HepG2 (cell line): ENCODE results near the gene ME2. TPM values are rescaled to one million over a fixed set of nuclear protein-coding genes. Genes with fewer than 3 reads are reported as not detected.

ENCODE experiments used
- ARID2 ChIP-seq: sonication (generic); formaldehyde crosslinking; IDR thresholded peaks from 2 replicates; pipeline ENCODE4 v1.8.1; 2022; ENCODE audit warnings: mild to moderate bottlenecking, missing genetic modification reagents, borderline replicate concordance
- CEBPG ChIP-seq: IDR thresholded peaks from 2 replicates; pipeline ENCODE4 v1.6.1; 2016
- KDM5A ChIP-seq: fragments of 200-600 bp; sonication (generic); IDR thresholded peaks from 2 replicates; pipeline ENCODE4 v1.7.0; 2018; ENCODE audit warnings: antibody characterized with exemption, mild to moderate bottlenecking, low read length, borderline replicate concordance
- PAF1 ChIP-seq: IDR thresholded peaks from 2 replicates; pipeline ENCODE4 v1.6.1; 2016; ENCODE audit warnings: missing genetic modification reagents, missing compliant biosample characterization
- SIN3A ChIP-seq: IDR thresholded peaks from 2 replicates; pipeline ENCODE4 v1.6.1; 2011; ENCODE audit warnings: low read depth, mild to moderate bottlenecking, control low read depth, low read length, borderline replicate concordance
- SRSF9 ChIP-seq: fragments of 200-400 bp; formaldehyde crosslinking; IDR thresholded peaks from 2 replicates; pipeline ENCODE4 v1.6.1; 2018; ENCODE audit warnings: borderline replicate concordance, mild to moderate bottlenecking, low read depth, low read length; ENCODE audit not compliant: insufficient read depth, poor library complexity, severe bottlenecking
- ZBTB1 ChIP-seq: sonication (generic); formaldehyde crosslinking; IDR thresholded peaks from 2 replicates; pipeline ENCODE4 v1.4.0; 2020; ENCODE audit warnings: missing genetic modification reagents, borderline replicate concordance
- ZBTB8A ChIP-seq: sonication (generic); formaldehyde crosslinking; IDR thresholded peaks from 2 replicates; pipeline ENCODE4 v1.4.0; 2020; ENCODE audit warnings: mild to moderate bottlenecking, low read depth, missing genetic modification reagents, borderline replicate concordance
- ZNF232 ChIP-seq: sonication (generic); formaldehyde crosslinking; IDR thresholded peaks from 2 replicates; pipeline ENCODE4 v1.4.0; 2020; ENCODE audit warnings: missing genetic modification reagents, borderline replicate concordance
- ZNF446 ChIP-seq: sonication (generic); formaldehyde crosslinking; IDR thresholded peaks from 2 replicates; pipeline ENCODE4 v1.5.0; 2020; ENCODE audit warnings: mild to moderate bottlenecking, missing genetic modification reagents
- ZNF598 ChIP-seq: sonication (generic); formaldehyde crosslinking; IDR thresholded peaks from 2 replicates; pipeline ENCODE4 v1.5.1; 2020; ENCODE audit warnings: mild to moderate bottlenecking, missing genetic modification reagents, borderline replicate concordance
- ZNF790 ChIP-seq: sonication (generic); formaldehyde crosslinking; IDR thresholded peaks from 2 replicates; pipeline ENCODE4 v1.8.0; 2022; ENCODE audit warnings: missing genetic modification reagents, mild to moderate bottlenecking, borderline replicate concordance
- polyA plus RNA-seq, 8 experiments: library from polyadenylated mRNA; depleted of rRNA in 3 of 8; stranded (reverse) in 7 of 8; unstranded in 1 of 8; fragments of >200 nt; fragmentation: Illumina TruSeq in 4 of 8; extraction: Trizol in 4 of 8; gene quantifications; 2 replicates each; pipeline versions ENCODE4 v1.2.1 to v1.2.3, GENCODE V29; 2011 to 2016; ENCODE audit warnings: low read depth in 4 of 8, missing spikeins in 1 of 8, mixed read lengths in 1 of 8; ENCODE audit not compliant: insufficient read depth in 1 of 8
- total RNA-seq, 5 experiments: library from RNA; depleted of rRNA; stranded (reverse); fragments of >200 nt; fragmentation: Illumina TruSeq; extraction: Trizol; gene quantifications; 2 replicates each; pipeline ENCODE4 v1.2.3, GENCODE V29; 2016; ENCODE audit warnings: low read depth in 1 of 5
- TF ChIP-seq, protein P1 (sequence below): IDR thresholded peaks from 2 replicates; pipeline ENCODE4 v1.6.1; 2016; ENCODE audit warnings: control low read depth
- TF ChIP-seq, protein P2 (sequence below): sonication (generic); formaldehyde crosslinking; IDR thresholded peaks from 2 replicates; pipeline ENCODE4 v1.5.1; 2020; ENCODE audit warnings: mild to moderate bottlenecking, moderate library complexity, missing genetic modification reagents
- TF ChIP-seq, protein P3 (sequence below): sonication (generic); formaldehyde crosslinking; IDR thresholded peaks from 2 replicates; pipeline ENCODE4 v1.8.0; 2022; ENCODE audit warnings: missing genetic modification reagents, mild to moderate bottlenecking, borderline replicate concordance
- TF ChIP-seq, protein P4 (sequence below): sonication (generic); formaldehyde crosslinking; IDR thresholded peaks from 2 replicates; pipeline ENCODE4 v1.8.0; 2022; ENCODE audit warnings: mild to moderate bottlenecking, missing genetic modification reagents
- TF ChIP-seq, protein P5 (sequence below): sonication (generic); formaldehyde crosslinking; IDR thresholded peaks from 2 replicates; pipeline ENCODE4 v1.8.0; 2022; ENCODE audit warnings: missing genetic modification reagents, mild to moderate bottlenecking, moderate library complexity, borderline replicate concordance
- TF ChIP-seq, protein P6 (sequence below): sonication (generic); formaldehyde crosslinking; conservative IDR thresholded peaks from 2 replicates; pipeline ENCODE4 v1.4.0; 2020; ENCODE audit warnings: missing genetic modification reagents

The ME2 gene
- total and polyA plus RNA-seq, 2 of the 13 experiments (the other 11 are each of a cell fraction or from before 2014, with no cell fraction given), result 17.3 to 20.6 TPM

DNA sequence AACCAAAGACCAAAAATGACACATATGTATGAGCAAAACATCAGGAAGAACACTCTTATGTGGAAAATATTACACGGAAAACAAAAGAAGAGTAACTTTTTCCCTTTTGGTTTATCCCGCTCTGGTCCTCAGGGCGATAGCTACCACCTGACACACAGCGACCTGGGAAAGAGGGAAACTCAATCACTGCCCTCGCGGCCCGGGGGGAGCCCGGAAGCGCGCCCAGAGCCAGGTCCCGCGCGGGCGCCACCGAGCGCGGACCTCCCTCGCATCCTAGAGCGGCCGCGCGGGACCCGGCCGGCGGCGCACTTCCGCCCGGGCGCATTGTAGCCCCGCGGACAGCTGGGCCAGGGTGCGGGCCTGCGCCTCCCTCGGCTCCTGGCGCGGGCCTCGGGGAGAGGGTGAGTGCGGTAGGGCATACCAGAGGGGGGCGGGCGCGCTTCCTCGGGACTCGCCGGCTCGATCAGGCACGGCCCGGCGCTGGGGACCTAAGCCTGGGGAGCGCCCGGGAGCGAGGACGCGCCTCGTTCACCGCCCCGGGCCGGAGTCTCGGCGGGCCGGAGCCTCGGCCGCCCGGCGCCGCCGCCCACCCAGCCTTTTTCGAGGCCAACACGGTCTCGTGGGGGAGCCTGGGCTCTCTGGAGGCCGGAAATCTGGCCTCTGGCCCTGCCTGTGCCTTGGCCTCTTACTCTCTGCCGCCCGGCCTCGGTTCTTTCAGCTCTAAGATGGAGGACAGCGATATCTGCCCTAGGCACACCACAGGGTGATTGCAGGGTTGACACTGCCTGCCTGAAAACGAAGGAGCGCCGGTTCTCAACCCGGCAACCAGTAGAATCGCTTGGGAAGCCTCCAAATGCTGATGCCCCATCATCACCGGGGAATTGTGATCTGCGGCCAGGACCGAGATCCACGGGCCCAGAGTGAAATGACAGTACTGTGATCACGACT is 89.1 kb downstream of the ME2 start, which contains the start of gene ELAC1 (continued):
- no peak; the same call in 1 of the 2 replicates for TF ChIP-seq ZBTB1 (CRISPR knock-in tag)
- TF ChIP-seq, protein P1, sequence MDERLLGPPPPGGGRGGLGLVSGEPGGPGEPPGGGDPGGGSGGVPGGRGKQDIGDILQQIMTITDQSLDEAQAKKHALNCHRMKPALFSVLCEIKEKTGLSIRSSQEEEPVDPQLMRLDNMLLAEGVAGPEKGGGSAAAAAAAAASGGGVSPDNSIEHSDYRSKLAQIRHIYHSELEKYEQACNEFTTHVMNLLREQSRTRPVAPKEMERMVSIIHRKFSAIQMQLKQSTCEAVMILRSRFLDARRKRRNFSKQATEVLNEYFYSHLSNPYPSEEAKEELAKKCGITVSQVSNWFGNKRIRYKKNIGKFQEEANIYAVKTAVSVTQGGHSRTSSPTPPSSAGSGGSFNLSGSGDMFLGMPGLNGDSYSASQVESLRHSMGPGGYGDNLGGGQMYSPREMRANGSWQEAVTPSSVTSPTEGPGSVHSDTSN (CRISPR knock-in tag), result no peak
- 0 out of 2 replicates have a peak, but pooled peaks have one; percentile 87 for TF ChIP-seq ARID2 (CRISPR knock-in tag)
- TF ChIP-seq ZNF446 (CRISPR knock-in tag), result no peak; the same call in 1 of the 2 replicates
- TF ChIP-seq ZNF790 (CRISPR knock-in tag), result no peak
- TF ChIP-seq, protein P2, sequence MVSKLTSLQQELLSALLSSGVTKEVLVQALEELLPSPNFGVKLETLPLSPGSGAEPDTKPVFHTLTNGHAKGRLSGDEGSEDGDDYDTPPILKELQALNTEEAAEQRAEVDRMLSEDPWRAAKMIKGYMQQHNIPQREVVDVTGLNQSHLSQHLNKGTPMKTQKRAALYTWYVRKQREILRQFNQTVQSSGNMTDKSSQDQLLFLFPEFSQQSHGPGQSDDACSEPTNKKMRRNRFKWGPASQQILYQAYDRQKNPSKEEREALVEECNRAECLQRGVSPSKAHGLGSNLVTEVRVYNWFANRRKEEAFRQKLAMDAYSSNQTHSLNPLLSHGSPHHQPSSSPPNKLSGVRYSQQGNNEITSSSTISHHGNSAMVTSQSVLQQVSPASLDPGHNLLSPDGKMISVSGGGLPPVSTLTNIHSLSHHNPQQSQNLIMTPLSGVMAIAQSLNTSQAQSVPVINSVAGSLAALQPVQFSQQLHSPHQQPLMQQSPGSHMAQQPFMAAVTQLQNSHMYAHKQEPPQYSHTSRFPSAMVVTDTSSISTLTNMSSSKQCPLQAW (CRISPR knock-in tag), result peak; percentile 33; the same call in 1 of the 2 replicates
- TF ChIP-seq PAF1 (CRISPR knock-in tag), result no peak
- TF ChIP-seq ZNF232 (CRISPR knock-in tag), result peak; percentile 85; the same call in 1 of the 2 replicates
- no peak for TF ChIP-seq ZBTB8A (CRISPR knock-in tag)
- TF ChIP-seq, protein P3, sequence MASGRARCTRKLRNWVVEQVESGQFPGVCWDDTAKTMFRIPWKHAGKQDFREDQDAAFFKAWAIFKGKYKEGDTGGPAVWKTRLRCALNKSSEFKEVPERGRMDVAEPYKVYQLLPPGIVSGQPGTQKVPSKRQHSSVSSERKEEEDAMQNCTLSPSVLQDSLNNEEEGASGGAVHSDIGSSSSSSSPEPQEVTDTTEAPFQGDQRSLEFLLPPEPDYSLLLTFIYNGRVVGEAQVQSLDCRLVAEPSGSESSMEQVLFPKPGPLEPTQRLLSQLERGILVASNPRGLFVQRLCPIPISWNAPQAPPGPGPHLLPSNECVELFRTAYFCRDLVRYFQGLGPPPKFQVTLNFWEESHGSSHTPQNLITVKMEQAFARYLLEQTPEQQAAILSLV (CRISPR knock-in tag), result peak; percentile 57; the same call in 1 of the 2 replicates
- no peak for TF ChIP-seq CEBPG (CRISPR knock-in tag)
- TF ChIP-seq, protein P4, sequence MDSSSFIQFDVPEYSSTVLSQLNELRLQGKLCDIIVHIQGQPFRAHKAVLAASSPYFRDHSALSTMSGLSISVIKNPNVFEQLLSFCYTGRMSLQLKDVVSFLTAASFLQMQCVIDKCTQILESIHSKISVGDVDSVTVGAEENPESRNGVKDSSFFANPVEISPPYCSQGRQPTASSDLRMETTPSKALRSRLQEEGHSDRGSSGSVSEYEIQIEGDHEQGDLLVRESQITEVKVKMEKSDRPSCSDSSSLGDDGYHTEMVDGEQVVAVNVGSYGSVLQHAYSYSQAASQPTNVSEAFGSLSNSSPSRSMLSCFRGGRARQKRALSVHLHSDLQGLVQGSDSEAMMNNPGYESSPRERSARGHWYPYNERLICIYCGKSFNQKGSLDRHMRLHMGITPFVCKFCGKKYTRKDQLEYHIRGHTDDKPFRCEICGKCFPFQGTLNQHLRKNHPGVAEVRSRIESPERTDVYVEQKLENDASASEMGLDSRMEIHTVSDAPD (CRISPR knock-in tag), result peak; percentile 29; the same call in 1 of the 2 replicates
- no peak for TF ChIP-seq SRSF9
- TF ChIP-seq, protein P5, sequence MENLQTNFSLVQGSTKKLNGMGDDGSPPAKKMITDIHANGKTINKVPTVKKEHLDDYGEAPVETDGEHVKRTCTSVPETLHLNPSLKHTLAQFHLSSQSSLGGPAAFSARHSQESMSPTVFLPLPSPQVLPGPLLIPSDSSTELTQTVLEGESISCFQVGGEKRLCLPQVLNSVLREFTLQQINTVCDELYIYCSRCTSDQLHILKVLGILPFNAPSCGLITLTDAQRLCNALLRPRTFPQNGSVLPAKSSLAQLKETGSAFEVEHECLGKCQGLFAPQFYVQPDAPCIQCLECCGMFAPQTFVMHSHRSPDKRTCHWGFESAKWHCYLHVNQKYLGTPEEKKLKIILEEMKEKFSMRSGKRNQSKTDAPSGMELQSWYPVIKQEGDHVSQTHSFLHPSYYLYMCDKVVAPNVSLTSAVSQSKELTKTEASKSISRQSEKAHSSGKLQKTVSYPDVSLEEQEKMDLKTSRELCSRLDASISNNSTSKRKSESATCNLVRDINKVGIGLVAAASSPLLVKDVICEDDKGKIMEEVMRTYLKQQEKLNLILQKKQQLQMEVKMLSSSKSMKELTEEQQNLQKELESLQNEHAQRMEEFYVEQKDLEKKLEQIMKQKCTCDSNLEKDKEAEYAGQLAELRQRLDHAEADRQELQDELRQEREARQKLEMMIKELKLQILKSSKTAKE (CRISPR knock-in tag), result no peak
- no peak for TF ChIP-seq ZNF598 (CRISPR knock-in tag)
- TF ChIP-seq, protein P6, sequence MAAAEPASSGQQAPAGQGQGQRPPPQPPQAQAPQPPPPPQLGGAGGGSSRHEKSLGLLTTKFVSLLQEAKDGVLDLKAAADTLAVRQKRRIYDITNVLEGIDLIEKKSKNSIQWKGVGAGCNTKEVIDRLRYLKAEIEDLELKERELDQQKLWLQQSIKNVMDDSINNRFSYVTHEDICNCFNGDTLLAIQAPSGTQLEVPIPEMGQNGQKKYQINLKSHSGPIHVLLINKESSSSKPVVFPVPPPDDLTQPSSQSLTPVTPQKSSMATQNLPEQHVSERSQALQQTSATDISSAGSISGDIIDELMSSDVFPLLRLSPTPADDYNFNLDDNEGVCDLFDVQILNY (CRISPR knock-in tag), result no peak; the same call in 1 of the 2 replicates
- TF ChIP-seq KDM5A, result 0 out of 2 replicates have a peak, but pooled peaks have one; percentile 29
- TF ChIP-seq SIN3A, result no peak
